Thyroid gland (tissue), 4 donors: Measurements from ENCODE around the gene APP. TPM values are rescaled to one million over a fixed set of nuclear protein-coding genes. Genes with fewer than 3 reads are reported as not detected.

Experiments used
- DNase-seq, 2 donors: peaks; one replicate each; pipeline ENCODE4 v3.0.0-alpha.2; 2019
- H3K27ac ChIP-seq, 3 donors: fragments of 200-600 bp; sonication (generic); 1 replicate in 2 of 3; 2 replicates in 1 of 3; pipeline ENCODE4 v1.5.1; 2016 to 2019; ENCODE audit warnings: mild to moderate bottlenecking in 1 of 3, moderate library complexity in 1 of 3
- H3K27me3 ChIP-seq: fragments of 200-600 bp; sonication (generic); one replicate; pipeline ENCODE4 v1.5.1; 2019
- H3K36me3 ChIP-seq, 2 donors: fragments of 200-600 bp; sonication (generic); one replicate each; pipeline ENCODE4 v1.5.1; 2016 to 2019
- H3K4me1 ChIP-seq, 2 donors: fragments of 200-600 bp; sonication (generic); one replicate each; pipeline ENCODE4 v1.5.1; 2017 to 2019
- H3K4me3 ChIP-seq, 3 donors: fragments of 200-600 bp; sonication (generic); replicated peaks in 1 of 3; 1 replicate in 2 of 3; 2 replicates in 1 of 3; pipeline ENCODE4 v1.5.1; 2016; ENCODE audit warnings: mild to moderate bottlenecking in 1 of 3
- H3K9me3 ChIP-seq: fragments of 200-600 bp; sonication (generic); one replicate; pipeline ENCODE4 v1.5.1; 2017
- CTCF ChIP-seq, 6 experiments: fragments of 200-600 bp in 3 of 6; fragments of 450-650 bp in 3 of 6; sonication (generic) in 3 of 6; IDR thresholded peaks; one replicate each; pipeline ENCODE4 v1.5.1; 2016 to 2019; ENCODE audit warnings: antibody characterized with exemption in 6 of 6, mild to moderate bottlenecking in 2 of 6, inconsistent platforms in 1 of 6, moderate library complexity in 1 of 6
- POLR2A ChIP-seq, 2 donors: fragments of 450-650 bp; IDR thresholded peaks; one replicate each; pipeline ENCODE4 v1.6.1; 2017; ENCODE audit warnings: antibody characterized with exemption in 2 of 2, mild to moderate bottlenecking in 2 of 2, moderate library complexity in 1 of 2
- WGBS, 2 donors: methylation state at CpG; one replicate each; pipeline ENCODE4 v1.1.5; 2017; 5-methylcytosine and 5-hydroxymethylcytosine counted together
- intact Hi-C: fragments of 100-400 bp; cut with DNase I; formaldehyde crosslinking; loops from one replicate; pipeline ENCODE4 v1.15.1; 2023
- total RNA-seq, 4 donors: library from RNA; depleted of rRNA; stranded (reverse); fragments of >200 nt; gene quantifications; one replicate each; pipeline ENCODE4 v1.2.3, GENCODE V29; 2016

APP gene
- total RNA-seq, 4 donors from 2014 or later, result 513 to 716 (median 676) TPM

DNA sequence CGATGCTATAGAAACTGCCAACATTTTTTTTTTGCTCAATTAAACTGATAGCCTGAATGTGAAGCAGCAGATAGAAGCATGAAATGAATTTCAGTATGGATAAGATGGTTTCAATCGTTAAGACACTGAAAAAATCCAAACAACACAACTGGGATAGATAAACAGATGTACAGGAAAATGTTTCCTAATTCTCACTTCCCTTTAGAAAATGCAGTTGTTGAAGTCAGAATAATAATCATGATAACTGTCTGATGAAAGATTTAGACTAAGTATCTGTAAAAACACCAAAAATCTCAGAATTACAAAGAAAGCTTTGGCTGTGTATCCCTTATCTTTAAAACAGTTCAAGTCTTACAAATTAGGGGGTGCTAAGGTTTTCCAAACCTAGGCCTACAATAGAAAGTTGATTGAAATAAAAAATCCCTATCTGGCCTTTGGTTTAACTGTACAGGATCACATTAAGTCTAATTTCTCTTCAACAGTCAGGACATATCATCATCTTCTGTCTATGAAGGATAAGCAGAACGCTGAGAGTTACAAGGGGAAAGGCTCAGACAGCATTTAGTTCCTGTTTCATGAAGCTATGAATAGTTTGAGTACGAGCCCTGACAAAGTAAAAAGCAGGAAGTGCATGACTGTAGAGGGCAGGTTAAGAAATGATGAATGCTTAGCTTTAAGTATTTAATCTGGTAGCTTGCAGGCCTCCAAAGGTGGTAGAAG lies 203.2 kb downstream of the APP start:
- peaks cover 0 to 8% of the 10 kb centered on the region in 2 donors for H3K4me1 ChIP-seq
- WGBS, 2 donors, result 68 to 70% methylated on average over 4 of the region's 4 CpGs
- no peak for DNase-seq
- H3K36me3 ChIP-seq, result peaks cover 0 to 4% of the 10 kb centered on the region in 2 donors
- intact Hi-C loops, result no loop called here
- H3K27me3 ChIP-seq, result no peaks in the 10 kb centered on the region
- no peak overlapping the region for H3K4me3 ChIP-seq
- peak overlapping the region in 2 of 3 donors; percentile 0 to 21 for H3K27ac ChIP-seq
- TF ChIP-seq CTCF (IDR thresholded peaks at IDR 0.05) (no peak), POLR2A (IDR thresholded peaks at IDR 0.05) (no peak)
- H3K9me3 ChIP-seq, result no peaks in the 10 kb centered on the region

DNA sequence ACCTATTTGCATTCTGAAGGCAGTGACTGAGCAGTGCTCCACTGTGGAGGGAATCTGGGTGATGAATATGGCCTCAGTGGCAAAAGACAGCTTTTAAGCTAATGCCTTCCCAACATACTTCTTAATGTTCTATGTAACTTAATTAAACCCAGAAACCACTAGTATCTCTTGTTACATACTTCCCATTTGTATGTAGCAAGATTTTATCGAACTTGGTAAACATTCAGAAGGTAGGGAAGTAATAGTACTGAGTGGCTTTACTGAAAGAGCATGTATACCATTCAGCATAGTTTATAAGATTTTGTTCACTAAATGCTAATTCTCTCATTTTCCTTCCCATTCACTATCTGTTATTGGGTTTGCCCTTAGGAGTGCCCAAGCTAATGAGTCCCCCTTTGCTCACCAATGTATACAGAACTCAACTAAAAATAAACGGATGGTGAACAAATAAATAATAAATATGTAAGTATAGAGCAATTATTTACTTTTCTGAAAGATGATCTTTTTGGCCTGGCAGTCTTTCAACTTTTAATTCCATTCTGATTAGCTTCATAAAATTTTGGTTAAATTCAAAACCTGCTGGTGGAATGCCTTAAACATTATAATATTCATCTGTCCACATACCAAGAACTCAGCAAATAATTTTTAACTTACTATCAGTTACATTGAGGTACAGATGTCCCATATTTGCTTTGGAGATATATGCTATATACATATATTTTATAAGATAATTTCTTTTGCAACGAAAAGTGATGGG lies 204.4 kb downstream of the APP start:
- Histone ChIP-seq H3K4me1 (peaks cover 0 to 14% of the 10 kb centered on the region in 2 donors), H3K9me3 (no peaks in the 10 kb centered on the region), H3K27me3 (no peaks in the 10 kb centered on the region), H3K4me3 (no peak overlapping the region), H3K36me3 (peaks cover 0 to under 1% of the 10 kb centered on the region in 2 donors), H3K27ac (peak overlapping the region in 1 of 3 donors; percentile 0)
- WGBS, 2 donors, result 92 to 93% methylated on average over 3 of the region's 3 CpGs
- intact Hi-C loops, result no loop called here
- TF ChIP-seq CTCF (IDR thresholded peaks at IDR 0.05), result no peak
- no peak for TF ChIP-seq POLR2A (IDR thresholded peaks at IDR 0.05)
- no peak for DNase-seq

GRCh38 chr21:25964926-25965325 lies 205.6 kb downstream of the APP start:
- TF ChIP-seq CTCF (IDR thresholded peaks at IDR 0.05), result no peak
- intact Hi-C loops, result no loop called here
- WGBS, 2 donors, result 91 to 94% methylated on average over 5 of the region's 5 CpGs
- Histone ChIP-seq H3K4me3 (no peak overlapping the region), H3K27ac (peak overlapping the region in 1 of 3 donors; percentile 4), H3K27me3 (no peaks in the 10 kb centered on the region), H3K4me1 (peaks cover 0 to 20% of the 10 kb centered on the region in 2 donors), H3K36me3 (no peaks in the 10 kb centered on the region), H3K9me3 (no peaks in the 10 kb centered on the region)
- no peak for DNase-seq

GRCh38 chr21:25964015-25964414 lies 206.6 kb downstream of the APP start:
- intact Hi-C loops, result no loop called here
- Histone ChIP-seq H3K27me3 (no peaks in the 10 kb centered on the region), H3K4me3 (no peak overlapping the region), H3K27ac (peak overlapping the region in 2 of 3 donors; percentile 25 to 32), H3K4me1 (peaks cover 0 to 20% of the 10 kb centered on the region in 2 donors), H3K36me3 (no peaks in the 10 kb centered on the region), H3K9me3 (no peaks in the 10 kb centered on the region)
- 76 to 80% methylated on average over 5 of the region's 5 CpGs for WGBS, 2 donors
- no peak for DNase-seq
- TF ChIP-seq CTCF (IDR thresholded peaks at IDR 0.05), result no peak
- no peak for TF ChIP-seq POLR2A (IDR thresholded peaks at IDR 0.05)

GRCh38 chr21:25963181-25963580 lies 207.4 kb downstream of the APP start:
- no peak overlapping the region for H3K4me3 ChIP-seq
- H3K9me3 ChIP-seq, result no peaks in the 10 kb centered on the region
- peak overlapping the region in 2 of 3 donors; percentile 25 to 32 for H3K27ac ChIP-seq
- intact Hi-C loops, result no loop called here
- peaks cover 0 to 20% of the 10 kb centered on the region in 2 donors for H3K4me1 ChIP-seq
- whole genome bisulfite sequencing, 2 donors, result 55 to 76% methylated on average over 5 of the region's 5 CpGs
- no peaks in the 10 kb centered on the region for H3K27me3 ChIP-seq
- no peak for DNase-seq
- TF ChIP-seq POLR2A (IDR thresholded peaks at IDR 0.05) (no peak), CTCF (IDR thresholded peaks at IDR 0.05) (no peak)
- H3K36me3 ChIP-seq, result no peaks in the 10 kb centered on the region
